GM12878 (cell line): ENCODE measurements around the gene S100B.

Experiments used
- CTCF ChIP-seq, 3 experiments: IDR thresholded peaks in 2 of 3; conservative IDR thresholded peaks in 1 of 3; 2 replicates each; pipeline ENCODE4 v1.5.1; 2011; ENCODE audit warnings: low read depth in 3 of 3, low read length in 3 of 3, mild to moderate bottlenecking in 3 of 3, control low read depth in 2 of 3, moderate library complexity in 2 of 3, inconsistent platforms in 1 of 3, mixed read lengths in 1 of 3; ENCODE audit not compliant: control insufficient read depth in 2 of 3, insufficient read depth in 1 of 3; ENCODE audit errors: extremely low read depth in 1 of 3
- EZH2 ChIP-seq: IDR thresholded peaks from 2 replicates; pipeline ENCODE4 v1.6.1; 2012; ENCODE audit warnings: low read depth, mild to moderate bottlenecking, control low read depth, inconsistent platforms, low read length, borderline replicate concordance; ENCODE audit not compliant: control insufficient read depth
- FOXK2 ChIP-seq: fragments of 450-650 bp; IDR thresholded peaks from 2 replicates; pipeline ENCODE4 v1.6.1; 2017; ENCODE audit warnings: mild to moderate bottlenecking, moderate library complexity
- POLR2A ChIP-seq: IDR thresholded peaks from 2 replicates; pipeline ENCODE4 v1.6.1; 2011; ENCODE audit warnings: low read depth, mild to moderate bottlenecking, low read length
- POLR2AphosphoS5 ChIP-seq: IDR thresholded peaks from 2 replicates; pipeline ENCODE4 v1.6.1; 2011; ENCODE audit warnings: mild to moderate bottlenecking, low read length, inconsistent platforms
- SIN3A ChIP-seq: IDR thresholded peaks from 2 replicates; pipeline ENCODE4 v1.6.1; 2012; ENCODE audit warnings: low read depth, low read length, improper control_type of control experiment

DNA sequence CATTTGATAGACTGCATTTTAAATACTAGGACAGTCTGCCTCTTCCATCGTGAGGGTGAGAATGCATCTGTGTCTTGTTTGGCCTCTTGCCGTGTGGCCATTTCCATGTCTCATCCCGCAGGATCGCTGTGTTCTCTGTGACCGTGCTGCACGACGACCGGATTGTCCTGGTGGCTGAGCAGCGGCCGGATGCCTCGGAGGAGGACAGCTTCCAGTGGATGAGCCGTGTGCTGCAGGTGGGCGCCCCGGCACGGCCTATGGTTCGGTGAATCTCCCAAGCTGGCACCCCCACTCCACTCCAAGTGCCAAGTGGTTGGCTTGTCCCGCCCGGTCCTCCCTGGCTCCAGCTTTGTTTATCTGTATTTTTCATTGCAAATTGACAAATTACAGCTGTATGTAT lies 55.2 kb downstream of the S100B start:
- no peak for TF ChIP-seq SIN3A
- TF ChIP-seq EZH2: no peak
- no peak for TF ChIP-seq CTCF (IDR thresholded peaks at IDR 0.05 in 2 of 3, conservative IDR thresholded peaks at IDR 0.05 in 1 of 3; ENCODE audit: control insufficient read depth in 2 of 3, extremely low read depth in 1 of 3, insufficient read depth in 1 of 3, low read depth in 3 of 3, low read length in 3 of 3)
- no peak for TF ChIP-seq POLR2AphosphoS5
- no peak for TF ChIP-seq FOXK2
- no peak for TF ChIP-seq POLR2A
